Measurements from ENCODE around the gene NMU.
"Not testable (repeated sequence)": the region's sequence is repeated elsewhere in the genome, so short reads cannot be mapped to it uniquely, and the experiment has no call there.

Gene NMU

DNA sequence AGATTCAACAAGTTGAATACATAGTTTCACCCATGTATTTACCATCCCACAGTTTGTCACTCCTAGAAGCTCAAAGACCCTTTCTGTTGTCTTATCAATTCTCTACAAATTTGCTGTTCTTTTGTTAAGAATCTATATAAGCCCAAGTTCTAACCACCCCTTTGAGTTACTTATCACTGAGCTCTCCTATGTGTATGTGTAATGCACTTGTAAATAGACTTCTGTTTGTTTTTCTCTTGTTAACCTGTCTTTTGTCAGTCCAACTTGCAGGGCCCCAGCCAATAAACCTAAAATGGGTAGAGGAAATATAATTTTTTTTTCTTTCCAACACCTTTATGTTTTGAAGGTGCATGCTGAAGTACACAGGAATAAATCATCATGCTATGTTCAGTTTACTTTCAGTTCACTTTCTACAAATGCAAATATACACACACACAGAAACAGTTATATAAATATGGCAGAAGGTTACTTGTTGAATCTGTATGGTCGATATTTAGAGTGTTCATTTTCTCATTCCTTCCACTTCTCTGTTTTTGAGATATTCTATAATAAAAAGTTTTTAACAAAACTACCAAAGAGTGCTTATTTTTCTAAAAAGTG, 67.1 kb downstream of the NMU start:
- H3K27me3 Mint-ChIP-seq (ENCODE audit: low read depth, poor library complexity): peaks cover 8% of the 10 kb centered on the region
- peaks cover 22% of the 10 kb centered on the region for H3K36me3 Mint-ChIP-seq (ENCODE audit: low read depth)
- no peak overlapping the region for H3K4me3 Mint-ChIP-seq
- peaks cover 15% of the 10 kb centered on the region for H3K9me3 Mint-ChIP-seq
- DNase-seq: no peak
- TF ChIP-seq, protein P1, sequence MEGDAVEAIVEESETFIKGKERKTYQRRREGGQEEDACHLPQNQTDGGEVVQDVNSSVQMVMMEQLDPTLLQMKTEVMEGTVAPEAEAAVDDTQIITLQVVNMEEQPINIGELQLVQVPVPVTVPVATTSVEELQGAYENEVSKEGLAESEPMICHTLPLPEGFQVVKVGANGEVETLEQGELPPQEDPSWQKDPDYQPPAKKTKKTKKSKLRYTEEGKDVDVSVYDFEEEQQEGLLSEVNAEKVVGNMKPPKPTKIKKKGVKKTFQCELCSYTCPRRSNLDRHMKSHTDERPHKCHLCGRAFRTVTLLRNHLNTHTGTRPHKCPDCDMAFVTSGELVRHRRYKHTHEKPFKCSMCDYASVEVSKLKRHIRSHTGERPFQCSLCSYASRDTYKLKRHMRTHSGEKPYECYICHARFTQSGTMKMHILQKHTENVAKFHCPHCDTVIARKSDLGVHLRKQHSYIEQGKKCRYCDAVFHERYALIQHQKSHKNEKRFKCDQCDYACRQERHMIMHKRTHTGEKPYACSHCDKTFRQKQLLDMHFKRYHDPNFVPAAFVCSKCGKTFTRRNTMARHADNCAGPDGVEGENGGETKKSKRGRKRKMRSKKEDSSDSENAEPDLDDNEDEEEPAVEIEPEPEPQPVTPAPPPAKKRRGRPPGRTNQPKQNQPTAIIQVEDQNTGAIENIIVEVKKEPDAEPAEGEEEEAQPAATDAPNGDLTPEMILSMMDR (IDR thresholded peaks at IDR 0.05): no peak
- no peaks in the 10 kb centered on the region for H3K4me1 Mint-ChIP-seq
- no peak overlapping the region for H3K27ac Mint-ChIP-seq

DNA sequence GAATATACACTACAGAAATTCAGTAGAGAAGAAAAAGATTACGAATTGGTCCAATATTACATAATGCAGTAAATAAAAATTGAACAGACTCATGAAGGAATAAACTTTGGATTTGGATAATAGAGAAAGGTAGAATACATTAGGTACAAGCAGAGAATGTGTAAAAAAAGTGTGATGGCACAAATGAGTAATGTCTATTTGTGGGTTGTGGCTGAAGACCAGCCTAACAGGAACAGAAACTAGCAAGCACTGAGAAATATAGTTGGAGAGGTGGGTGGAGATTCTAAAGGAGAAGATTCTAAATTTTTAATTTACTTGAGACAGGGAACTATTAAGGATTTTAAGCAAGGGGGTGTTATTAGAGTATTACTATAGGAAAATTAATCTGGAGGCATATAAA, 74.2 kb downstream of the NMU start:
- no peak for DNase-seq
- H3K9me3 Mint-ChIP-seq: peaks cover 4% of the 10 kb centered on the region
- TF ChIP-seq, protein P1 (IDR thresholded peaks at IDR 0.05): no peak

DNA sequence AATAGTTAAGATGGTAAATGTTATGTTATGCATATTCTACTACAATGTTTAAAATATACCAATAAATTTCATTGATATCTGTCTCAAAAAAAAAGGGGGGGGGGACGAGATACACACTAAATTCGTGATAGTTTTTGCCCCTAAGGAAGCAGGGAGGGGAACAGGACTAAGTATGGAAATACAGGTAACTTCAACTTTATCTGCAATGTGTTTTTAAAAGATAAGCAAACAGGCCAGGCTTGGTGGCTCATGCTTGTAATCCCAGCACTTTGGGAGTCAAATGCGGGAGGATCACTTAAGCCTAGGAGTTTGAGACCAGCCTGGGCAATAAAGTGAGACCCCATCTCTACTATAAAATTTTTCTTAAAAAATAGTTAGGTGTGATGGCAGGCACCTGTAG, 76.0 kb downstream of the NMU start:
- no peak for DNase-seq
- Mint-ChIP-seq H3K4me1 (no peaks in the 10 kb centered on the region), H3K27me3 (ENCODE audit: low read depth, poor library complexity) (peaks cover 16% of the 10 kb centered on the region), H3K36me3 (ENCODE audit: low read depth) (peaks cover 5% of the 10 kb centered on the region), H3K27ac (no peak overlapping the region), H3K9me3 (peaks cover 4% of the 10 kb centered on the region), H3K4me3 (no peak overlapping the region)
- TF ChIP-seq, protein P1 (IDR thresholded peaks at IDR 0.05): no peak

More for the DNA sequence above, 74.2 kb downstream of the NMU start:
- Mint-ChIP-seq H3K27me3 (ENCODE audit: low read depth, poor library complexity) (peaks cover 16% of the 10 kb centered on the region), H3K27ac (no peak overlapping the region), H3K4me3 (no peak overlapping the region), H3K36me3 (ENCODE audit: low read depth) (peaks cover 6% of the 10 kb centered on the region), H3K4me1 (no peaks in the 10 kb centered on the region)

DNA sequence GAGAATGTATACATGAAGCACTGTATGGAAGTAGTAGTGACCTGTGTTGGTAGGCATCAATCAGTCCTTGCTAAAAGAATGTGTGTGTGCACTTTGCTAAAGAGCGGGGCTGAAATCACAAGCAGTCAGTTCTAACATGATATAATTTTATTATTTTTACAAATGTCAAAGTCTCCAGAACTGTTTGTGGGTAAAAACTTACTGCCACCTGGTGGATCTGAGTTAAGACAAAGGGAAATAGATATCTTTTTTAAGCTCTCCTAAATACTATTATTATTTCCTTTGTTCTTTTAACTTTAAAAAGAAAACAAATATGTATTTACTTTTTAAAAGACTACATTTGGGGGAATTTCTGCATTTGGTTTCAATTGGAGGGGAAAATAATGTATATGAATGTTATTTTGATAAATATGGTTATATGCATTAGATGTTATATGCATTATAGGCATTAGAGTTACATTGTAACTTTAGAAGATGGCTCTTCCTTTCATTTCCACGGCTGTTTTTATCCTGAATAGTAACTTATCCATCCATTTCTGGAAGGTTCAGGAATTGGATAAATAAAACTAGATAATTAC, 81.6 kb downstream of the NMU start:
- peaks cover 3% of the 10 kb centered on the region for H3K27me3 Mint-ChIP-seq (ENCODE audit: low read depth, poor library complexity)
- peaks cover 5% of the 10 kb centered on the region for H3K36me3 Mint-ChIP-seq (ENCODE audit: low read depth)
- H3K27ac Mint-ChIP-seq: no peak overlapping the region
- H3K9me3 Mint-ChIP-seq: peaks cover 4% of the 10 kb centered on the region
- H3K4me3 Mint-ChIP-seq: no peak overlapping the region
- H3K4me1 Mint-ChIP-seq: peaks cover 14% of the 10 kb centered on the region
- TF ChIP-seq, protein P1 (IDR thresholded peaks at IDR 0.05): no peak
- DNase-seq: no peak

DNA sequence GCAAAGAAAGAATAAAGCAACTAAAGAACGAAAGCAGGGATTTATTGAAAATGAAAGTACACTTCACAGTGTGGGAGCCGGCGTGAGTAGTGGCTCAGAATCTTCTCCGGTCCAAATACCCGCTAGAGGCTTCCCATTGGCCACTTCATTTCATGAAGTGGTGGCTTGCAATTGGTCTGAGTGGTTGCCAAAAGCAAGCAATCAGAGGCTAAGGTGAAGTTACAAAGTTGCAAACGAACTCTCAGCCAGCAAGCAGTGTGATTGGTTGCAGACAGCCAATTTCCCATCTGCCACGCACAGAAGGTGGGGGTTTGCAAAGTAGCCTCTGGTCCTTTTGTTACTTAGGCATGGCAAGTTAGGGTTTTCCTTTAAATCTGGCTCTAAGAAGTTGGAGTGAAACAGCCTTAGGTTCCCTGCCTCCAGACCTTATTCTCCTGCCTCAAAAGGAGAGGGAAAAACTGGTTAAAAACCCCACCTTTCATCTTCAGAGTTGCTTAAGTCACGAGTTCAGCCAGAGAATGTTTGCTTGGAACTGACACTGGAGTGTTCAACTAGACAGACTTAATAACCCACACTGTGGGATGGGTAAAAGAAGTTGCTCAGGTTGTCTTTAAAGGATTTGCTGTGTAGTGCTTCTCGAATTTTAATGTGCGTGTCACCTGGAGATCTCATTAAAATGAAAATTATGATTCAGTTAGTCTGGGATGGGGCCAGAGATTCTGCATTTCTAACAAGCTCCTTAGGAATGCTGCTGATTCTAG, 82.5 kb downstream of the NMU start:
- no peak for DNase-seq
- TF ChIP-seq, protein P1 (IDR thresholded peaks at IDR 0.05): no peak
- Mint-ChIP-seq H3K27me3 (ENCODE audit: low read depth, poor library complexity) (peaks cover 3% of the 10 kb centered on the region), H3K9me3 (peaks cover 4% of the 10 kb centered on the region), H3K4me3 (no peak overlapping the region), H3K27ac (no peak overlapping the region), H3K4me1 (peaks cover 23% of the 10 kb centered on the region), H3K36me3 (ENCODE audit: low read depth) (peaks cover 5% of the 10 kb centered on the region)

DNA sequence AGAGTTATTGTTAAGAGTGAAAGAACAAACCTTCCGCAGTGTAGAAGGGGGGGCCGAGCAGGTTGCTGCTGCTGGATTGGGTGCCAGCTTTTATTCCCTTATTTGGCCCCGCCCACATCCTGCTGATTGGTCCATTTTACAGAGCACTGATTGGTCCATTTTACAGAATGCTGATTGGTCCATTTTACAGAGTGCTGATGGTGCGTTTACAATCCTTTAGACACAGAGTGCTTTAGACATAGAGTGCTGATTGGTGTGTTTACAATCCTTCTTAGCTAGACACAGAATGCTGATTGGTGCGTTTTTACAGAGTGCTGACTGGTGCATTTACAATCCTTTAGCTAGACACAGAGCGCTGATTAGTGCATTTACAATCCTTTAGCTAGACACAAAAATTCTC, 84.1 kb downstream of the NMU start:
- not testable (repeated sequence) for DNase-seq, H3K9me3 Mint-ChIP-seq
- peaks cover 39% of the 10 kb centered on the region for H3K4me1 Mint-ChIP-seq

More for the DNA sequence above, 84.1 kb downstream of the NMU start:
- H3K36me3 Mint-ChIP-seq (ENCODE audit: low read depth); H3K27ac Mint-ChIP-seq; H3K27me3 Mint-ChIP-seq (ENCODE audit: low read depth, poor library complexity); H3K4me3 Mint-ChIP-seq: not testable (repeated sequence)
